Panc1 (cell line): ENCODE results near the gene AKR1C2.

Experiments used
- POLR2AphosphoS5 ChIP-seq: IDR thresholded peaks from 2 replicates; pipeline ENCODE4 v1.6.1; 2012; ENCODE audit warnings: mild to moderate bottlenecking, low read depth, low read length, moderate library complexity
- TF ChIP-seq, protein P1 (sequence below): fragments of 450-650 bp; IDR thresholded peaks from 2 replicates; pipeline ENCODE4 v1.5.1; 2017; ENCODE audit warnings: mild to moderate bottlenecking

DNA sequence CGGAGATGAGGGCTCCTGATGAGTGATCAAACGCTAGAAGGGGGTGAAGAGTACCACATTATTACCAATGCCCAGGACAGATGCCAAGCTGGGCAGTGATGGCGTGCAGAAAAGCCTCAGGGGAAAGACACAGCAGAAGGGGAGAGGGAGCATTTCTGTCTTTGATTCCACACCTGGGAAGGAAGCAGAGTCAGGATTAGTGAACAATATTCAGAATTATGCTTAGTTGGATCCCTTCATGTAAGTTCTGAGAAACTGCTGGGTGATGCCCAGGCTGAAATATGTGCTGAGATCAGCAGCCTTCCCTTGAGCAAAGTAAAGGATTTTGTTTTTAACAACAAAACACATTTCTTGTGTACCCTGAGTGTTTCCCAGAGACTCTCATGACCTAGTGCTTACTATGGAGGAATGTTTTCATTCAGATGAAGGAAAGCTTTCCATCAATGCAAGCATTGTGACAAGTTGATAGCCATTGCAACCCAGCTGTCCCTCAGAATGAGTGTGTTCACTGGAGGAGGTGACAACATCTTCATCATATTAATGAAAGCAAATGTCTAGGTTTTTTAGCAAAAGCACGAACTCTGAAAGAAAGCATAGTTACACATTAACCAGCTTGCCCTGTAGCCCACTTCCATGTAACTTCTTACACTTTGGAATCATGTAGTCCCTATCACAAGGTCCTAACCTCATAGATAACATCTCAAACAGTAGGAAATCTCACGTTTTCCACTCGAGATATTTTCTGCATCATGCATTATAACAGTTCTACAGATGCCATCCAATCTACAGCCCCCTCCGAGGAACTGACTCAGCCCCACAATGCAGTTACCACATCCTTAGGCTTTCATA, 64.2 kb downstream of the AKR1C2 start:
- TF ChIP-seq, protein P1, sequence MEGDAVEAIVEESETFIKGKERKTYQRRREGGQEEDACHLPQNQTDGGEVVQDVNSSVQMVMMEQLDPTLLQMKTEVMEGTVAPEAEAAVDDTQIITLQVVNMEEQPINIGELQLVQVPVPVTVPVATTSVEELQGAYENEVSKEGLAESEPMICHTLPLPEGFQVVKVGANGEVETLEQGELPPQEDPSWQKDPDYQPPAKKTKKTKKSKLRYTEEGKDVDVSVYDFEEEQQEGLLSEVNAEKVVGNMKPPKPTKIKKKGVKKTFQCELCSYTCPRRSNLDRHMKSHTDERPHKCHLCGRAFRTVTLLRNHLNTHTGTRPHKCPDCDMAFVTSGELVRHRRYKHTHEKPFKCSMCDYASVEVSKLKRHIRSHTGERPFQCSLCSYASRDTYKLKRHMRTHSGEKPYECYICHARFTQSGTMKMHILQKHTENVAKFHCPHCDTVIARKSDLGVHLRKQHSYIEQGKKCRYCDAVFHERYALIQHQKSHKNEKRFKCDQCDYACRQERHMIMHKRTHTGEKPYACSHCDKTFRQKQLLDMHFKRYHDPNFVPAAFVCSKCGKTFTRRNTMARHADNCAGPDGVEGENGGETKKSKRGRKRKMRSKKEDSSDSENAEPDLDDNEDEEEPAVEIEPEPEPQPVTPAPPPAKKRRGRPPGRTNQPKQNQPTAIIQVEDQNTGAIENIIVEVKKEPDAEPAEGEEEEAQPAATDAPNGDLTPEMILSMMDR = no peak
- TF ChIP-seq POLR2AphosphoS5 = no peak
